HL-60/S4 treated with phorbol 12-myristate 13-acetate at 8.2 ng/mL for 4 days and 3 days (cell line): Measurements from ENCODE around the gene PIAS4.

ENCODE experiments used
- in situ Hi-C: fragments of 300-500 bp; cut with MboI; formaldehyde crosslinking; loops from 2 replicates; pipeline ENCODE4 v1.15.0; 2022; ENCODE audit warnings: low sequenced_read_pairs

Gene PIAS4

GRCh38 chr19:4023600-4024398, 16.3 kb downstream of the PIAS4 start:
- in situ Hi-C loops, result no loop called here

GRCh38 chr19:4025317-4025716, 17.8 kb downstream of the PIAS4 start:
- in situ Hi-C loops, result no loop called here

- in situ Hi-C loops, result no loop called here
These were observed 19.6 kb downstream of the PIAS4 start for GRCh38 chr19:4027146-4027545.

GRCh38 chr19:4028334-4029246, 21.1 kb downstream of the PIAS4 start:
- in situ Hi-C loops, result no loop called here

- in situ Hi-C loops, result no loop called here
These were observed 21.7 kb downstream of the PIAS4 start for GRCh38 chr19:4029247-4029614.

GRCh38 chr19:4030552-4030951, 23.0 kb downstream of the PIAS4 start:
- in situ Hi-C loops, result no loop called here

GRCh38 chr19:4030981-4031380, 23.4 kb downstream of the PIAS4 start:
- in situ Hi-C loops, result no loop called here

GRCh38 chr19:4031420-4031819, 23.9 kb downstream of the PIAS4 start:
- in situ Hi-C loops, result no loop called here

- in situ Hi-C loops, result no loop called here
These were observed 24.9 kb downstream of the PIAS4 start for GRCh38 chr19:4032436-4032835.

GRCh38 chr19:4033028-4033956, 25.8 kb downstream of the PIAS4 start:
- in situ Hi-C loops, result no loop called here

- in situ Hi-C loops, result no loop called here
These were observed 26.8 kb downstream of the PIAS4 start for GRCh38 chr19:4034048-4035017.

- in situ Hi-C loops, result no loop called here
These were observed 27.6 kb downstream of the PIAS4 start for GRCh38 chr19:4035018-4035566.

- in situ Hi-C loops, result no loop called here
These were observed 28.0 kb downstream of the PIAS4 start for GRCh38 chr19:4035582-4035981.

- in situ Hi-C loops, result no loop called here
These were observed 29.2 kb downstream of the PIAS4 start for GRCh38 chr19:4036576-4037300.

- in situ Hi-C loops, result no loop called here
These were observed 29.9 kb downstream of the PIAS4 start for GRCh38 chr19:4037301-4037949.

- in situ Hi-C loops, result no loop called here
These were observed 30.5 kb downstream of the PIAS4 start for GRCh38 chr19:4038057-4038456.

GRCh38 chr19:4038661-4039423, 31.3 kb downstream of the PIAS4 start:
- in situ Hi-C loops, result no loop called here
